HG03025 (cell line): ENCODE data around the gene DHRS4.
"Not testable (repeated sequence)": the region's sequence is repeated elsewhere in the genome, so short reads cannot be mapped to it uniquely, and the experiment has no call there.

Experiments
- ATAC-seq: cut with Tn5 transposase; IDR thresholded peaks from one replicate; pipeline ENCODE4 v1.9.1; 2021; ENCODE audit warnings: mild to moderate bottlenecking, moderate library complexity; ENCODE audit not compliant: unreplicated experiment, low FRiP score

The DHRS4 gene

GRCh38 chr14:23981951-23982813 is 28.6 kb downstream of the DHRS4 start:
- ATAC-seq: not testable (repeated sequence)

GRCh38 chr14:23984891-23985602 is 31.5 kb downstream of the DHRS4 start:
- ATAC-seq: no peak

- peak; percentile 8 for ATAC-seq
Observed at GRCh38 chr14:23988223-23988606, 34.6 kb downstream of the DHRS4 start.

GRCh38 chr14:23988607-23989363 is 35.2 kb downstream of the DHRS4 start, which contains the start of gene DHRS4L2:
Gene DHRS4L2, plus strand, starts transcription at chr14:23988929. Its CDS starts 19 bp downstream, at chr14:23988948.
- ATAC-seq: peak; percentile 80

GRCh38 chr14:23989734-23990445 is 36.3 kb downstream of the DHRS4 start:
- ATAC-seq: not testable (repeated sequence)

- ATAC-seq: not testable (repeated sequence)
Observed at GRCh38 chr14:23990961-23991360, 37.4 kb downstream of the DHRS4 start.

GRCh38 chr14:23993042-23993441 is 39.5 kb downstream of the DHRS4 start:
- not testable (repeated sequence) for ATAC-seq

- ATAC-seq: not testable (repeated sequence)
Observed at GRCh38 chr14:23996009-23996408, 42.4 kb downstream of the DHRS4 start.

- not testable (repeated sequence) for ATAC-seq
Observed at GRCh38 chr14:23996825-23997224, 43.3 kb downstream of the DHRS4 start.

GRCh38 chr14:23999640-24000039 is 46.1 kb downstream of the DHRS4 start:
- not testable (repeated sequence) for ATAC-seq

- not testable (repeated sequence) for ATAC-seq
Observed at GRCh38 chr14:24001078-24001477, 47.5 kb downstream of the DHRS4 start.

GRCh38 chr14:24001679-24002078 is 48.1 kb downstream of the DHRS4 start:
- not testable (repeated sequence) for ATAC-seq

GRCh38 chr14:24006471-24006816 is 52.9 kb downstream of the DHRS4 start:
- not testable (repeated sequence) for ATAC-seq

GRCh38 chr14:24006817-24007652 is 53.5 kb downstream of the DHRS4 start:
- ATAC-seq: not testable (repeated sequence)

GRCh38 chr14:24011051-24011450 is 57.5 kb downstream of the DHRS4 start:
- ATAC-seq: no peak

GRCh38 chr14:24012726-24013273 is 59.2 kb downstream of the DHRS4 start:
- not testable (repeated sequence) for ATAC-seq

GRCh38 chr14:24013654-24014514 is 60.3 kb downstream of the DHRS4 start:
- ATAC-seq: no peak

GRCh38 chr14:24015745-24016144 is 62.2 kb downstream of the DHRS4 start:
- ATAC-seq: not testable (repeated sequence)
